HCEC 1CT (cell line): ENCODE measurements around the gene R3HCC1L.
"Not testable (repeated sequence)": the region's sequence is repeated elsewhere in the genome, so short reads cannot be mapped to it uniquely, and the experiment has no call there.

Experiments
- DNase-seq: peaks from one replicate; pipeline ENCODE4 v3.0.0-alpha.2; 2017

R3HCC1L gene

GRCh38 chr10:98182351-98182915 is 48.0 kb downstream of the R3HCC1L start:
- not testable (repeated sequence) for DNase-seq

- DNase-seq = peak; percentile 68
These were observed 52.2 kb downstream of the R3HCC1L start for GRCh38 chr10:98186681-98187080.

GRCh38 chr10:98190773-98191172 is 56.3 kb downstream of the R3HCC1L start:
- DNase-seq = not testable (repeated sequence)

GRCh38 chr10:98193037-98193436 is 58.6 kb downstream of the R3HCC1L start:
- no peak for DNase-seq

- no peak for DNase-seq
These were observed 60.2 kb downstream of the R3HCC1L start for GRCh38 chr10:98194633-98195032.

GRCh38 chr10:98195120-98195519 is 60.7 kb downstream of the R3HCC1L start:
- no peak for DNase-seq

GRCh38 chr10:98196985-98197384 is 62.5 kb downstream of the R3HCC1L start:
- no peak for DNase-seq

- no peak for DNase-seq
These were observed 67.3 kb downstream of the R3HCC1L start for GRCh38 chr10:98201760-98202159.

- no peak for DNase-seq
These were observed 67.9 kb downstream of the R3HCC1L start for GRCh38 chr10:98202378-98202777.

GRCh38 chr10:98205351-98205750 is 70.9 kb downstream of the R3HCC1L start:
- no peak for DNase-seq

- peak; percentile 40 for DNase-seq
These were observed 74.5 kb downstream of the R3HCC1L start for GRCh38 chr10:98208925-98209324.

- DNase-seq = no peak
These were observed 75.0 kb downstream of the R3HCC1L start for GRCh38 chr10:98209441-98209840.

GRCh38 chr10:98212196-98212595 is 77.7 kb downstream of the R3HCC1L start:
- DNase-seq = no peak

- DNase-seq = no peak
These were observed 79.3 kb downstream of the R3HCC1L start for GRCh38 chr10:98213740-98214139.

- no peak for DNase-seq
These were observed 80.9 kb downstream of the R3HCC1L start for GRCh38 chr10:98215373-98215772.

- no peak for DNase-seq
These were observed 83.3 kb downstream of the R3HCC1L start for GRCh38 chr10:98217801-98218200.

GRCh38 chr10:98223874-98224273 is 89.4 kb downstream of the R3HCC1L start:
- DNase-seq = no peak

GRCh38 chr10:98224509-98224908 is 90.1 kb downstream of the R3HCC1L start:
- peak; percentile 83 for DNase-seq

GRCh38 chr10:98224996-98225395 is 90.5 kb downstream of the R3HCC1L start:
- DNase-seq = peak; percentile 31

- DNase-seq = no peak
These were observed 92.2 kb downstream of the R3HCC1L start for GRCh38 chr10:98226508-98227144.

GRCh38 chr10:98227713-98228112 is 93.3 kb downstream of the R3HCC1L start:
- DNase-seq = not testable (repeated sequence)

GRCh38 chr10:98228266-98228665 is 93.8 kb downstream of the R3HCC1L start:
- not testable (repeated sequence) for DNase-seq

- no peak for DNase-seq
These were observed 97.0 kb downstream of the R3HCC1L start for GRCh38 chr10:98231417-98231816.

- no peak for DNase-seq
These were observed 101.4 kb downstream of the R3HCC1L start for GRCh38 chr10:98235846-98236245.

- no peak for DNase-seq
These were observed 102.4 kb downstream of the R3HCC1L start for GRCh38 chr10:98236862-98237261.
